HepG2 (cell line): ENCODE results near the gene NMNAT3. TPM values are rescaled to one million over a fixed set of nuclear protein-coding genes. Genes with fewer than 3 reads are reported as not detected.

Experiments
- ATAC-seq: fragments of 200-7000 bp; cut with Tn5 transposase; 3 replicates; pipeline ENCODE4 v1.9.1; 2020; ENCODE audit warnings: mild to moderate bottlenecking, moderate library complexity
- BruUV-seq: library from RNA; stranded (reverse); fragments of 400-500 nt; replicated peaks from 2 replicates; lab custom pipeline; 2021; lab: Mats Ljungman, UMichigan
- CTCF ChIA-PET: fragments of 300-600 bp; formaldehyde crosslinking; extraction: SDS; loops from one replicate; lab custom pipeline; 2021; ENCODE audit warnings: low total read pairs, inconsistent platforms, low intra/inter-chr PET ratio; lab: Yijun Ruan, JAX
- POLR2A ChIA-PET: fragments of 350-600 bp; sonication (Branson Sonifier 250); formaldehyde crosslinking; loops from one replicate; lab custom pipeline; 2020; ENCODE audit warnings: antibody characterized with exemption, inconsistent platforms; lab: Yijun Ruan, JAX
- DNase-seq: peaks from one replicate; pipeline ENCODE4 v3.0.0-alpha.2; 2015; ENCODE audit warnings: low spot score
- FAIRE-seq: peaks from 3 replicates; lab custom pipeline; 2011; peaks lifted over from hg19 to GRCh38; lab: Jason Lieb, UNC
- H2AFZ ChIP-seq: one replicate; pipeline ENCODE4 v1.6.1; 2011; ENCODE audit warnings: low read length, inconsistent platforms
- H3K27ac ChIP-seq: fragments of 300-600 bp; 3 replicates; pipeline ENCODE4 v1.8.0; 2011; ENCODE audit warnings: mixed run types, mild to moderate bottlenecking, mixed read lengths, low read length, inconsistent platforms; ENCODE audit not compliant: insufficient read depth; ENCODE audit errors: extremely low read length
- H3K27me3 ChIP-seq, 2 experiments: fragments of 200-600 bp in 1 of 2; 2 replicates in 1 of 2; 3 replicates in 1 of 2; pipeline versions ENCODE4 v1.6.0 to v1.8.0; 2011; ENCODE audit warnings: low read length in 2 of 2, mild to moderate bottlenecking in 2 of 2, moderate library complexity in 2 of 2, inconsistent platforms in 1 of 2; ENCODE audit not compliant: insufficient read depth in 2 of 2, control insufficient read depth in 1 of 2
- H3K36me3 ChIP-seq, 2 experiments: fragments of 200-600 bp in 1 of 2; replicated peaks in 1 of 2; 2 replicates in 1 of 2; 3 replicates in 1 of 2; pipeline versions ENCODE4 v1.5.1 to v1.8.0; 2011; ENCODE audit warnings: low read length in 2 of 2, inconsistent platforms in 1 of 2; ENCODE audit not compliant: insufficient read depth in 2 of 2, control insufficient read depth in 1 of 2
- H3K4me1 ChIP-seq: 2 replicates; pipeline ENCODE4 v1.5.1; 2012; ENCODE audit warnings: low read length, inconsistent platforms; ENCODE audit not compliant: insufficient read depth
- H3K4me2 ChIP-seq: 2 replicates; pipeline ENCODE4 v1.6.0; 2011; ENCODE audit warnings: low read depth, low read length, inconsistent platforms
- H3K4me3 ChIP-seq, 3 experiments: fragments of 200-600 bp in 1 of 3; sonication (generic), shearing (Covaris generic) in 1 of 3; replicated peaks in 1 of 3; 2 replicates each; pipeline ENCODE4 v1.5.1; 2011 to 2016; ENCODE audit warnings: low read length in 3 of 3, inconsistent platforms in 2 of 3, low read depth in 2 of 3, mild to moderate bottlenecking in 2 of 3, control low read depth in 1 of 3, mixed read lengths in 1 of 3; ENCODE audit not compliant: insufficient read depth in 1 of 3
- H3K79me2 ChIP-seq: one replicate; pipeline ENCODE4 v1.6.1; 2011; ENCODE audit warnings: low read length, inconsistent platforms; ENCODE audit not compliant: insufficient read depth
- H3K9ac ChIP-seq: 2 replicates; pipeline ENCODE4 v1.6.0; 2011; ENCODE audit warnings: mild to moderate bottlenecking, low read depth, low read length, inconsistent platforms; ENCODE audit not compliant: insufficient read depth
- H3K9me3 ChIP-seq: 2 replicates; pipeline ENCODE4 v1.5.1; 2012; ENCODE audit warnings: mild to moderate bottlenecking, low read length
- H4K20me1 ChIP-seq: 2 replicates; pipeline ENCODE4 v1.6.0; 2011; ENCODE audit warnings: inconsistent platforms, mild to moderate bottlenecking, low read length, moderate library complexity; ENCODE audit not compliant: insufficient read depth
- CBX1 ChIP-seq: IDR thresholded peaks from one replicate; pipeline ENCODE4 v1.6.1; 2016; ENCODE audit warnings: antibody characterized with exemption, low read depth
- CHCHD3 ChIP-seq: sonication (generic); formaldehyde crosslinking; IDR thresholded peaks from 2 replicates; pipeline ENCODE4 v1.8.0; 2022; ENCODE audit warnings: mild to moderate bottlenecking, missing genetic modification reagents, moderate library complexity
- GATAD2A ChIP-seq: IDR thresholded peaks from 2 replicates; pipeline ENCODE4 v1.6.1; 2016
- GTF2F1 ChIP-seq: fragments of 150-350 bp; IDR thresholded peaks from 2 replicates; pipeline ENCODE4 v1.6.1; 2014; ENCODE audit warnings: low read length
- MYC ChIP-seq: sonication (generic); formaldehyde crosslinking; IDR thresholded peaks from 2 replicates; pipeline ENCODE4 v1.9.0; 2021; ENCODE audit warnings: missing genetic modification reagents, borderline replicate concordance
- NBN ChIP-seq: fragments of 450-650 bp; conservative IDR thresholded peaks from 2 replicates; pipeline ENCODE4 v1.6.1; 2017
- SRY ChIP-seq: sonication (generic); formaldehyde crosslinking; IDR thresholded peaks from 2 replicates; pipeline ENCODE4 v1.8.0; 2022; ENCODE audit warnings: mild to moderate bottlenecking, missing genetic modification reagents
- SSRP1 ChIP-seq: IDR thresholded peaks from 2 replicates; pipeline ENCODE4 v1.6.1; 2016; ENCODE audit warnings: control low read depth
- STAG1 ChIP-seq: sonication (generic); formaldehyde crosslinking; IDR thresholded peaks from 2 replicates; pipeline ENCODE4 v1.4.0; 2020; ENCODE audit warnings: missing genetic modification reagents
- ZBTB3 ChIP-seq: sonication (generic); formaldehyde crosslinking; IDR thresholded peaks from 2 replicates; pipeline ENCODE4 v1.4.0; 2020; ENCODE audit warnings: low read depth, mild to moderate bottlenecking, moderate library complexity, missing genetic modification reagents, borderline replicate concordance
- ZNF17 ChIP-seq: sonication (generic); formaldehyde crosslinking; IDR thresholded peaks from 2 replicates; pipeline ENCODE4 v1.5.0; 2020; ENCODE audit warnings: mild to moderate bottlenecking, missing genetic modification reagents
- ZNF253 ChIP-seq: sonication (generic); formaldehyde crosslinking; IDR thresholded peaks from 2 replicates; pipeline ENCODE4 v1.8.0; 2022; ENCODE audit warnings: mild to moderate bottlenecking, missing genetic modification reagents, borderline replicate concordance
- ZNF275 ChIP-seq: sonication (generic); formaldehyde crosslinking; IDR thresholded peaks from 2 replicates; pipeline ENCODE4 v1.8.0; 2022; ENCODE audit warnings: missing genetic modification reagents, mild to moderate bottlenecking, inconsistent platforms, borderline replicate concordance
- ZNF550 ChIP-seq: sonication (generic); formaldehyde crosslinking; IDR thresholded peaks from 2 replicates; pipeline ENCODE4 v1.4.0; 2020; ENCODE audit warnings: mild to moderate bottlenecking, missing genetic modification reagents, borderline replicate concordance
- ZNF782 ChIP-seq: sonication (generic); formaldehyde crosslinking; IDR thresholded peaks from 2 replicates; pipeline ENCODE4 v1.4.0; 2020; ENCODE audit warnings: missing genetic modification reagents, mild to moderate bottlenecking, borderline replicate concordance
- WGBS: methylation state at CpG from one replicate; pipeline ENCODE4 v1.1.6; 2017; ENCODE audit warnings: low lambda C conversion rate; 5-methylcytosine and 5-hydroxymethylcytosine counted together
- in situ Hi-C: cut with HindIII; loops from 2 replicates; pipeline ENCODE4 v1.10.0; 2017; ENCODE audit warnings: low pct_unique_long_range_greater_than_20kb; ENCODE audit not compliant: extremely low pct_ligation_motif_present
- intact Hi-C: fragments of 100-400 bp; cut with micrococcal nuclease; formaldehyde crosslinking; loops from one replicate; pipeline ENCODE4 v1.10.0; 2022; ENCODE audit not compliant: unreplicated experiment
- polyA plus RNA-seq, 8 experiments: library from polyadenylated mRNA; depleted of rRNA in 3 of 8; stranded (reverse) in 7 of 8; unstranded in 1 of 8; fragments of >200 nt; fragmentation: Illumina TruSeq in 4 of 8; extraction: Trizol in 4 of 8; gene quantifications; 2 replicates each; pipeline versions ENCODE4 v1.2.1 to v1.2.3, GENCODE V29; 2011 to 2016; ENCODE audit warnings: low read depth in 4 of 8, missing spikeins in 1 of 8, mixed read lengths in 1 of 8; ENCODE audit not compliant: insufficient read depth in 1 of 8
- total RNA-seq, 5 experiments: library from RNA; depleted of rRNA; stranded (reverse); fragments of >200 nt; fragmentation: Illumina TruSeq; extraction: Trizol; gene quantifications; 2 replicates each; pipeline ENCODE4 v1.2.3, GENCODE V29; 2016; ENCODE audit warnings: low read depth in 1 of 5
- TF ChIP-seq, protein P1 (sequence below): sonication (generic); formaldehyde crosslinking; IDR thresholded peaks from 2 replicates; pipeline ENCODE4 v1.8.1; 2022; ENCODE audit warnings: mild to moderate bottlenecking, missing genetic modification reagents

The NMNAT3 gene
- total and polyA plus RNA-seq, 2 of the 13 experiments (the other 11 are each of a cell fraction or from before 2014, with no cell fraction given) = 6.1 to 7.0 TPM

- Histone ChIP-seq H3K9me3 (no peaks in the 10 kb centered on the region), H3K36me3 (no peaks in the 10 kb centered on the region), H3K4me3 (no peak overlapping the region)
- no peak for FAIRE-seq
- TF ChIP-seq CBX1 (no peak), ZNF275 (CRISPR knock-in tag) (no peak), SRY (CRISPR knock-in tag) (no peak), ZNF782 (CRISPR knock-in tag) (no peak), STAG1 (CRISPR knock-in tag) (no peak), CHCHD3 (CRISPR knock-in tag) (no peak), GTF2F1 (no peak), ZBTB3 (CRISPR knock-in tag) (no peak), SSRP1 (CRISPR knock-in tag) (no peak), GATAD2A (CRISPR knock-in tag) (no peak), ZNF550 (CRISPR knock-in tag) (no peak), ZNF253 (no peak), MYC (CRISPR knock-in tag) (no peak), ZNF17 (CRISPR knock-in tag) (no peak), NBN (no peak)
- TF ChIP-seq, protein P1, sequence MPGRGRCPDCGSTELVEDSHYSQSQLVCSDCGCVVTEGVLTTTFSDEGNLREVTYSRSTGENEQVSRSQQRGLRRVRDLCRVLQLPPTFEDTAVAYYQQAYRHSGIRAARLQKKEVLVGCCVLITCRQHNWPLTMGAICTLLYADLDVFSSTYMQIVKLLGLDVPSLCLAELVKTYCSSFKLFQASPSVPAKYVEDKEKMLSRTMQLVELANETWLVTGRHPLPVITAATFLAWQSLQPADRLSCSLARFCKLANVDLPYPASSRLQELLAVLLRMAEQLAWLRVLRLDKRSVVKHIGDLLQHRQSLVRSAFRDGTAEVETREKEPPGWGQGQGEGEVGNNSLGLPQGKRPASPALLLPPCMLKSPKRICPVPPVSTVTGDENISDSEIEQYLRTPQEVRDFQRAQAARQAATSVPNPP (CRISPR knock-in tag) = no peak
- TF ChIP-seq, all 625 proteins: peak for 0
- no peak overlapping the region for H2AFZ ChIP-seq
- no TSS peak for BruUV-seq
- ChIA-PET POLR2A (no interaction called here), CTCF (no interaction called here)
- H3K27ac ChIP-seq = no peak overlapping the region
- ATAC-seq (no peak), DNase-seq (no peak)
- in situ Hi-C loops (no loop called here), intact Hi-C loops (no loop called here)
- H3K27me3 ChIP-seq = no peaks in the 10 kb centered on the region
- 50% methylated on average over 4 of the region's 4 CpGs for WGBS
- no peaks in the 10 kb centered on the region for H3K79me2 ChIP-seq
- no peaks in the 10 kb centered on the region for H4K20me1 ChIP-seq
- H3K4me1 ChIP-seq = peaks cover 23% of the 10 kb centered on the region
- no peak overlapping the region for H3K4me2 ChIP-seq
- no peak overlapping the region for H3K9ac ChIP-seq
Observed at GRCh38 chr3:139529662-139530061, 148.1 kb downstream of the NMNAT3 start.
